Neural cell (in vitro differentiated cells): ENCODE measurements around the gene ITGB2.

Experiments
- EP300 ChIP-seq: fragments of 450-650 bp; conservative IDR thresholded peaks from 2 replicates; pipeline ENCODE4 v1.6.1; 2014; ENCODE audit warnings: antibody characterized with exemption, mild to moderate bottlenecking, moderate library complexity; ENCODE audit not compliant: poor library complexity, severe bottlenecking
- EZH2 ChIP-seq: fragments of 200-600, 300-800 bp; shearing (Covaris generic), sonication (generic); IDR thresholded peaks from 2 replicates; pipeline ENCODE4 v1.6.1; 2014; ENCODE audit warnings: antibody characterized with exemption, low read length, borderline replicate concordance, mild to moderate bottlenecking; ENCODE audit not compliant: insufficient read depth, poor library complexity, severe bottlenecking
- POLR2AphosphoS5 ChIP-seq: IDR thresholded peaks from 2 replicates; pipeline ENCODE4 v1.6.1; 2012
- RAD21 ChIP-seq: fragments of 450-650 bp; conservative IDR thresholded peaks from 2 replicates; pipeline ENCODE4 v1.6.1; 2014; ENCODE audit warnings: antibody characterized with exemption, mild to moderate bottlenecking, moderate library complexity
- TAF1 ChIP-seq: IDR thresholded peaks from 2 replicates; pipeline ENCODE4 v1.6.1; 2012; ENCODE audit warnings: low read depth
- TF ChIP-seq, protein P1 (sequence below): fragments of 450-650 bp; IDR thresholded peaks from 2 replicates; pipeline ENCODE4 v1.5.1; 2014; ENCODE audit warnings: antibody characterized with exemption, mild to moderate bottlenecking, moderate library complexity; ENCODE audit not compliant: poor library complexity, severe bottlenecking
- TF ChIP-seq, protein P2 (sequence below): IDR thresholded peaks from 2 replicates; pipeline ENCODE4 v1.6.1; 2012; ENCODE audit warnings: borderline replicate concordance

DNA sequence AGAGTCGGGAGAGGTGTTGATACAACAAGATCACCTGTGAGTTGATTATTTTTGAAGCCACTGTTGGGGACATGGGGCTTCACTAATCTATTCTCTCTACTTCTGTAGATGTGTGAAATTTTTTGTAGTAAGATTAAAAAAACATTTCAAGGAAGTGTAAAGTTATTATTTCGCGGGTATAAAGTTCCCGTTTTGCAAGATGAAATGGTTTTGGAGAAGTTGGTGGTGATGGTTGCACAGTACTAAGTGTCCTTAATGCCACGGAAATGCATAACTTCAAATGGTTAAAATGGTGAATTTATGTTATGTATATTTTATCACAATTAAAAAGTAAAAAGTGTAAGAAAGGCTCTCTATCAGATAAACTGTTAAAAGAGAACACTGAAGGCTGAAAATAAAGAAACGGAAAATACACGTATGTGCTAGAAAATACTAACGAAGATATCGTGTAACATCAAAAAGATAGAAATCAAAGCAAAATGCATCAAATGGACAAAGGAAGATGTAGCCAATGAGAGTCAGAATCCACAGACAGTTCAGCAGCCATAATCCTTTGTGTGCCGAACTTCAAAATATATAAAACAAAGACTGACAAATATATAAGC, 2.9 kb upstream of the ITGB2 start:
- TF ChIP-seq, protein P1, sequence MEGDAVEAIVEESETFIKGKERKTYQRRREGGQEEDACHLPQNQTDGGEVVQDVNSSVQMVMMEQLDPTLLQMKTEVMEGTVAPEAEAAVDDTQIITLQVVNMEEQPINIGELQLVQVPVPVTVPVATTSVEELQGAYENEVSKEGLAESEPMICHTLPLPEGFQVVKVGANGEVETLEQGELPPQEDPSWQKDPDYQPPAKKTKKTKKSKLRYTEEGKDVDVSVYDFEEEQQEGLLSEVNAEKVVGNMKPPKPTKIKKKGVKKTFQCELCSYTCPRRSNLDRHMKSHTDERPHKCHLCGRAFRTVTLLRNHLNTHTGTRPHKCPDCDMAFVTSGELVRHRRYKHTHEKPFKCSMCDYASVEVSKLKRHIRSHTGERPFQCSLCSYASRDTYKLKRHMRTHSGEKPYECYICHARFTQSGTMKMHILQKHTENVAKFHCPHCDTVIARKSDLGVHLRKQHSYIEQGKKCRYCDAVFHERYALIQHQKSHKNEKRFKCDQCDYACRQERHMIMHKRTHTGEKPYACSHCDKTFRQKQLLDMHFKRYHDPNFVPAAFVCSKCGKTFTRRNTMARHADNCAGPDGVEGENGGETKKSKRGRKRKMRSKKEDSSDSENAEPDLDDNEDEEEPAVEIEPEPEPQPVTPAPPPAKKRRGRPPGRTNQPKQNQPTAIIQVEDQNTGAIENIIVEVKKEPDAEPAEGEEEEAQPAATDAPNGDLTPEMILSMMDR = no peak
- no peak for TF ChIP-seq EZH2
- no peak for TF ChIP-seq TAF1
- TF ChIP-seq RAD21 = no peak
- TF ChIP-seq EP300 = no peak
- TF ChIP-seq, protein P2, sequence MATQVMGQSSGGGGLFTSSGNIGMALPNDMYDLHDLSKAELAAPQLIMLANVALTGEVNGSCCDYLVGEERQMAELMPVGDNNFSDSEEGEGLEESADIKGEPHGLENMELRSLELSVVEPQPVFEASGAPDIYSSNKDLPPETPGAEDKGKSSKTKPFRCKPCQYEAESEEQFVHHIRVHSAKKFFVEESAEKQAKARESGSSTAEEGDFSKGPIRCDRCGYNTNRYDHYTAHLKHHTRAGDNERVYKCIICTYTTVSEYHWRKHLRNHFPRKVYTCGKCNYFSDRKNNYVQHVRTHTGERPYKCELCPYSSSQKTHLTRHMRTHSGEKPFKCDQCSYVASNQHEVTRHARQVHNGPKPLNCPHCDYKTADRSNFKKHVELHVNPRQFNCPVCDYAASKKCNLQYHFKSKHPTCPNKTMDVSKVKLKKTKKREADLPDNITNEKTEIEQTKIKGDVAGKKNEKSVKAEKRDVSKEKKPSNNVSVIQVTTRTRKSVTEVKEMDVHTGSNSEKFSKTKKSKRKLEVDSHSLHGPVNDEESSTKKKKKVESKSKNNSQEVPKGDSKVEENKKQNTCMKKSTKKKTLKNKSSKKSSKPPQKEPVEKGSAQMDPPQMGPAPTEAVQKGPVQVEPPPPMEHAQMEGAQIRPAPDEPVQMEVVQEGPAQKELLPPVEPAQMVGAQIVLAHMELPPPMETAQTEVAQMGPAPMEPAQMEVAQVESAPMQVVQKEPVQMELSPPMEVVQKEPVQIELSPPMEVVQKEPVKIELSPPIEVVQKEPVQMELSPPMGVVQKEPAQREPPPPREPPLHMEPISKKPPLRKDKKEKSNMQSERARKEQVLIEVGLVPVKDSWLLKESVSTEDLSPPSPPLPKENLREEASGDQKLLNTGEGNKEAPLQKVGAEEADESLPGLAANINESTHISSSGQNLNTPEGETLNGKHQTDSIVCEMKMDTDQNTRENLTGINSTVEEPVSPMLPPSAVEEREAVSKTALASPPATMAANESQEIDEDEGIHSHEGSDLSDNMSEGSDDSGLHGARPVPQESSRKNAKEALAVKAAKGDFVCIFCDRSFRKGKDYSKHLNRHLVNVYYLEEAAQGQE = no peak
- TF ChIP-seq POLR2AphosphoS5 = no peak
